GM21825 (cell line): ENCODE data around the gene VAV1.
"Not testable (repeated sequence)": the region's sequence is repeated elsewhere in the genome, so short reads cannot be mapped to it uniquely, and the experiment has no call there.

Source experiments
- ATAC-seq: cut with Tn5 transposase; IDR thresholded peaks from one replicate; pipeline ENCODE4 v1.9.1; 2021; ENCODE audit warnings: mild to moderate bottlenecking, moderate library complexity; ENCODE audit not compliant: unreplicated experiment

Gene VAV1

GRCh38 chr19:6842871-6843607 is 70.5 kb downstream of the VAV1 start:
- no peak for ATAC-seq

- no peak for ATAC-seq
Measured at GRCh38 chr19:6847828-6848200, 75.3 kb downstream of the VAV1 start.

- no peak for ATAC-seq
Measured at GRCh38 chr19:6848986-6849385, 76.5 kb downstream of the VAV1 start.

- no peak for ATAC-seq
Measured at GRCh38 chr19:6849876-6850275, 77.4 kb downstream of the VAV1 start.

GRCh38 chr19:6851359-6851758 is 78.9 kb downstream of the VAV1 start:
- ATAC-seq: no peak

GRCh38 chr19:6852001-6852400 is 79.5 kb downstream of the VAV1 start:
- no peak for ATAC-seq

- ATAC-seq: no peak
Measured at GRCh38 chr19:6853868-6854267, 81.4 kb downstream of the VAV1 start.

GRCh38 chr19:6854758-6855157 is 82.2 kb downstream of the VAV1 start:
- ATAC-seq: no peak

GRCh38 chr19:6856749-6857372 is 84.4 kb downstream of the VAV1 start:
- ATAC-seq: no peak

GRCh38 chr19:6861683-6862286 is 89.3 kb downstream of the VAV1 start:
- ATAC-seq: no peak

- ATAC-seq: peak; percentile 74
Measured at GRCh38 chr19:6862673-6863078, 90.2 kb downstream of the VAV1 start.

- ATAC-seq: no peak
Measured at GRCh38 chr19:6864325-6864940, 91.9 kb downstream of the VAV1 start.

- ATAC-seq: no peak
Measured at GRCh38 chr19:6865849-6866248, 93.3 kb downstream of the VAV1 start.

- no peak for ATAC-seq
Measured at GRCh38 chr19:6866741-6867151, 94.2 kb downstream of the VAV1 start.

GRCh38 chr19:6868351-6868750 is 95.8 kb downstream of the VAV1 start:
- ATAC-seq: no peak

- not testable (repeated sequence) for ATAC-seq
Measured at GRCh38 chr19:6869151-6869882, 96.8 kb downstream of the VAV1 start.

GRCh38 chr19:6873708-6874431 is 101.4 kb downstream of the VAV1 start:
- ATAC-seq: no peak

GRCh38 chr19:6875218-6875617 is 102.7 kb downstream of the VAV1 start:
- ATAC-seq: no peak

GRCh38 chr19:6876748-6877147 is 104.2 kb downstream of the VAV1 start:
- no peak for ATAC-seq

GRCh38 chr19:6877766-6878165 is 105.3 kb downstream of the VAV1 start:
- ATAC-seq: no peak
